Renal cortex interstitium (tissue), 15 donors: ENCODE results near the gene PAX4. TPM values are rescaled to one million over a fixed set of nuclear protein-coding genes. Genes with fewer than 3 reads are reported as not detected.

Experiments used
- DNase-seq, 11 donors: peaks; one replicate each; pipeline ENCODE4 v3.0.0-alpha.2; 2013; ENCODE audit warnings: low read depth in 9 of 11, low spot score in 4 of 11; ENCODE audit errors: extremely low read depth in 1 of 11
- long read RNA-seq, 16 experiments: transcript quantifications; one replicate each; lab custom pipeline, GENCODE V29; 2026
- polyA plus RNA-seq, 3 donors: library from polyadenylated mRNA; unstranded; fragments of 120-200 nt; gene quantifications; one replicate each; pipeline ENCODE4 v1.2.1, GENCODE V29; 2013; ENCODE audit not compliant: insufficient read length in 3 of 3

PAX4 gene, protein sequence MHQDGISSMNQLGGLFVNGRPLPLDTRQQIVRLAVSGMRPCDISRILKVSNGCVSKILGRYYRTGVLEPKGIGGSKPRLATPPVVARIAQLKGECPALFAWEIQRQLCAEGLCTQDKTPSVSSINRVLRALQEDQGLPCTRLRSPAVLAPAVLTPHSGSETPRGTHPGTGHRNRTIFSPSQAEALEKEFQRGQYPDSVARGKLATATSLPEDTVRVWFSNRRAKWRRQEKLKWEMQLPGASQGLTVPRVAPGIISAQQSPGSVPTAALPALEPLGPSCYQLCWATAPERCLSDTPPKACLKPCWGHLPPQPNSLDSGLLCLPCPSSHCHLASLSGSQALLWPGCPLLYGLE
- polyA plus RNA-seq: not detected
- long read RNA-seq, donor 1: 0 reads
- long read RNA-seq, donor 2: 0 reads
- long read RNA-seq, donor 3, partial matches to known transcripts: 276 of 304 reads
- long read RNA-seq, donor 3, other reads (novel, unspliced or antisense): 28 of 304 reads
- long read RNA-seq, donor 4: 0 reads
- long read RNA-seq, donor 5: 0 reads
- long read RNA-seq, donor 6: 0 reads
- long read RNA-seq, donor 7: 0 reads
- long read RNA-seq, donor 8: 0 reads
- long read RNA-seq, donor 9: 0 reads
- long read RNA-seq, donor 10: 0 reads
- long read RNA-seq, donor 11: 0 reads
- long read RNA-seq, donor 12: 0 reads
- long read RNA-seq, donor 13: 0 reads
- long read RNA-seq, donor 14: 0 reads
- long read RNA-seq, donor 15: 0 reads
- long read RNA-seq, donor 16: 0 reads

DNA sequence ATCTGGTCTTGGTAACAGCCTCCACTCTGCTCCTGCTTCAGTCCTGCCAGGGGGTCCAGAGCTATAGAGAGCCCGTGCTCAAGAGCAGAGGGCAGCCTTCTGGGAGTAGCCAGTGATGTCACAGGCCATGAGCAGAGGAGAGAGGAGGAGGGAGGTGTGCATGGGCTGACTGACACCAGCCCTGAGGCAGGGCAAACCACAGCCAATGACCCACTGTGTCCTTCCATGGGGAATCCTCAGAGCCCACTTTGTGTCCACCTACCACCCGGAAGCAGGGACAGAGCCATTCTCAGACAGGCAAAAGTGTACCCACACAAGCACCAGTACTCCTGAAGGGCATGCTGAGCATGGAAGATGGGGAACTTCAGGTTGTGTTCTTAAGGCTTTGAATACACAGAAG lies at the start of gene PAX4:
TSS of gene PAX4 (minus strand) at position 101 of the 400 bp plus-strand sequence. CDS start 2,214 bp downstream, outside the sequence.
- no peak for DNase-seq

DNA sequence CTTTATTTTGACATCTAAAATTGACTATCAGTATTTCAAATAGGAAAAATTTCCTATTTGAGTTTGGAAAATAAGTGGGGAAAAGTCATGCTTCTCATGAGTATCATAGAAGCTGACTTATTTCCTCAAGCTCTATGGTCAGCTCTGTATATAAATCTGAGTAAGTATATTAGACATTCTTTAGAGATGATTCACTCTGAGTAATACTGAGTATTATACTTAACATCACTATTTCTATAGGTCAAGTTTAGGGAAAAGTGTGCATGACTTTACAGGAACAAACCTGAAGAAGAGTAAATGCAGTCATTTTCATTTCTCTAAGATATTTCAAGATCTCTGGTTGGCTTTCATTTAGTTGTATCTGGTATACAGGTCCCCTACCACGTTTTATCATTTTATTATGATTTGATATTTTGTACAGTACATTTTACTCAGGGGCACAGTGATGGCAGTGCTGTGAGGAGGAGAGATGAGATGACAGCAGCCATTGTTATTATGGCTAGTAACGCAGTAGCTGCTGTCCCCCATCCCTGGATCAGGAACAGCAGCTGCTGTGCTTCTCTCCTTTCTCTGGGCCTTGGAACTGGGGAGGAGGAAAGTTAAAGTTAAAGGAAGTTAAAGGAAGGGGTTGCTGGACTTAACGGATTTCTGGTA lies 49.2 kb upstream of the PAX4 start:
- DNase-seq: no peak

DNA sequence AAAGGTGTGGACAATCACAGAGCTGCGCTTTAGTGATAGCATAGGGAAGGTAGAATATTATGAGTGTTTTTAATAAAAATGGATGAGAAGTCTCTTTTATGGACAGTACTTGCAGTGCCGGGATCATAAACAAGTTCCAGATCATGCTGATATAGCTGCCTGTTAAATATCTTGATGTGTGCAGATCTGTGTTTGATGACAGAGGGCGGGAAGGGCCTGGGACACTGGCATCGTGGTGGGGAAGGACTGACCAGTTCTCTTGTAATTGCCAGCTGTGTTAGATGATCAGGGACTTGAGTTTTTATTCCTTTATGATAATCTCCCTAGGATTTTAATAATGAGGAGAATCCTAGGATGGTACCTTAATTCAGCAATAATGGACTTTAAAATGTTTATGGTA lies 48.7 kb upstream of the PAX4 start:
- no peak for DNase-seq

DNA sequence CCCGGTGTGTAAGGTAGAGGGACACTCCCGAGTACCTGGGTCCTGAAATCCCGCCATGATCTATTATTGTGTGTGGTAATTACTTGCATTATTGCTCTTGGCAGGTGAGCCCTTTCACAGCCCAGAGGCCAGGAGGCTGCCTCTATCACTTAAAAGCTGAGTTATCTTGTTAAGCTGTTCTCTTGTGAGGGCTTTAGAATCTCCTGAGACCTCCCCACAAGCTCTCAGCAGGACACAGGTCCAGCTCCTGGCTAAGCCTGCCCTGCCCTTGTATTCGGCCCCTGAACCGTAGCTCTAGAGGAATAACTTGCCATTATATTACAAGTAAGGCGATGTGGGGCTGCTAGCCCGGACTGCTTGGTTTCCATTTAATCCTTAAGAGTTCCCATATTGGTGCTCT lies 48.0 kb upstream of the PAX4 start:
- no peak for DNase-seq

- DNase-seq: no peak
Measured at GRCh38 chr7:127658970-127659630, 41.2 kb upstream of the PAX4 start.

- no peak for DNase-seq
Measured at GRCh38 chr7:127657500-127657899, 39.6 kb upstream of the PAX4 start.

DNA sequence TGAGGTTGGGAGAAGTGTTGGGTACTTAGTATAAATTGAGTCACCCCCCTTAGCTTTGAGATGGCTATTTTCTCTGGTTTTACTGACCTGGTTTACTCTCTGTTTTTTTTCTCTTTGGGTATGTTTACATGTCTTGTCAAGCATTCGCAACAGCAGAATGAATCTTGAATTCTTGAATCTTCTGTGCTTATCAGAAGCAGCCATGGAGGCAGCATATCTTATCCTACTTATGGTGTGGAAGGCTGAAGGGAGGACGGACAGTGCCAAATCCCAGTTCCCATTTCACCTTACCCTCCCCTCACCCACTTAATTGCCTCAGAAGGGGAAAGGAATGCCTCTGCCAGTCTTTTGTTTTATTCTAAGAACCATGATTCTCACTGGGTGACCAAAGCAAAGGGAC lies 37.8 kb upstream of the PAX4 start:
- DNase-seq: no peak

- no peak for DNase-seq
Measured at GRCh38 chr7:127654404-127655394, 36.8 kb upstream of the PAX4 start.

DNA sequence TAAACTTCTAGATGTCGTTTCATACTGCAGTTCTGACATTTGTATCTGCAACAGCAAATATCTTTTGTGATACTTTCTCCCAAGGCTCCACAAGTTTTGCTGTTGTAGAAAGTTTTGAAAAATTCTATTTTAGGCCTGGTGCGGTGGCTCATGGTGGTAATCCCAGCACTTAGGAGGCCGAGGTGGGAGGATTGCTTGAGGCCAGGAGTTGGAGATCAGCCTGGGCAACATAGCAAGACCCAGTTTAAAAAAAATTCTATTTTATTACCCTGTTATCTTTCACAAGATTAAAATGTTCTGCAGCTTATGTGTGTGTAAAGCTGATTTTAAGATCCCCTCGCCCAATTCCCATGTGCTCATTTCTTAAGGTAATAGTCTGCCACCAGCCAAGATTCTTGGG lies 35.5 kb upstream of the PAX4 start:
- no peak for DNase-seq

GRCh38 chr7:127652333-127653248 lies 34.6 kb upstream of the PAX4 start:
- peak in 1 of 11 donors; percentile 3 for DNase-seq

DNA sequence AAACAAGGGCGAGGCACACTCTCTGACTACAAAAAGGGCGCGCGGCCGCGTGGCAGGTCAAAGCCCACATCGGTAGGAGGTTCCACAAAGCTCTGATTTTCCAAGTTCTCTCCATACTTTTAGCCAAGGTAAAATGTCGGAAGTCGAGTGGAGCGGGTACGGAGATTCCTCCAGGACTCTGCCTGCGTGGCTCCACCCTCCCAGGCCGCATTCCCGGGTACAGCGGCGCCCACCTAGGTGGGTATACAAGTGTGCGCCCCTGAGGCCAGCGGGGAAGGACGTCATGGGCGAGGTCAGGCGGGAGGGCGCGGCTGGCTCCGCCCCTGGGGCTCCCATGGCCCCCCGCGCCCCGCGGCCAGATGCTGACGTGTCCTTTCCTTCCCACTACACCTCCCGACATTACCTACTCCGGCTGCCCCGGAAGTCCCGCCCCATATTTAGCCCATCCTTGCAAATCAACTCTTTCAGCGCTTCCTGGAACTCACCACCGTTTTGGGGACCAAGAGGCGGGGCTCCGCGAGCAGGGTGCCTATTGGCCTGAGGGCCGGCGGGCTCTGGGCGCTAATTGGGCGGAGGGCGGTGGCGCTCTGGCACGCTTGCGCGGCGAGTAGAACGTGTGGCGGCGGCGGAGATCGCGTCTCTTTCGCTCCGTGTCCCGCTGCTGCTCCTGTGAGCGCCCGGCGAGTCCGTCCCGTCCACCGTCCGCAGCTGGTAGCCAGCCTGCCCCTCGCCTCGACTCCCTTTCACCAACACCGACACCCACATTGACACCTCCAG lies 33.8 kb upstream of the PAX4 start, which contains the start of gene SND1:
TSS of gene SND1 (plus strand) at position 639 of the 777 bp plus-strand sequence. CDS start 180 bp downstream, outside the sequence.
- peak; percentile 94 to 99 (median 98) for DNase-seq

DNA sequence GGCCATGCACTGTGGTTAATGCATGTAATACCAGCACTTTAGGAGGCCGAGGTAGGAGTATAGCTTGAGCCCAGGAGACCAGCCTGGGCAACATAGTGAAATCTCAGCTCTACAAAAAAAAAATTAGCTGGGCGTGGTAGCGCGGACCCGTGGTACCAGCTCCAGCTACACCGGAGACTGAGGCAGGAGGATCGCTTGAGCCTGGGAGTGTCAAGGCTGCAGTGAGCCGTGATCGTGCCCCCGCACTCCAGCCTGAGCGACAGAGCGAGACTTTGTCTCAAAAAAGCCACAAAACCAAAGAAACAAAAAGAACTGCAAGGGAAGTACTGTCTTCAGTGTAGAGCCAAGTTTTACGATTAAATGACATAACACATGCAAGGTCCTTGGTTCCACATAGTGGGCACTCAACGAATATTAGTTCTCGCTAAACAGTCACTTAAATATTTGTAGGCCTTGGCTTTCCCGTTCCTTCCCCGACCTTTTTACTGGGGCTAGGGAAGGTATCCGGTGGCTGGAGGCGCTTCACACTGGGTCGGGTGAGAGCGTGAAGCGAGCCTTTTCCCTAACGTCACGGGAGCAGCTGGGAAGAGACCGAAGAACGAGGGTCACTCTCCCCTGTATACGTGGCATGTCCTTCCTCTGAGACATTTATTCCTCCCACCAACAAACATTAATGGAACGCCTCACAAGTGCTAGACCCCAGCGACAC lies 33.1 kb upstream of the PAX4 start:
- DNase-seq: peak in 6 of 11 donors; percentile 31 to 52 (median 42)

GRCh38 chr7:127648986-127649385 lies 31.0 kb upstream of the PAX4 start:
- no peak for DNase-seq

DNA sequence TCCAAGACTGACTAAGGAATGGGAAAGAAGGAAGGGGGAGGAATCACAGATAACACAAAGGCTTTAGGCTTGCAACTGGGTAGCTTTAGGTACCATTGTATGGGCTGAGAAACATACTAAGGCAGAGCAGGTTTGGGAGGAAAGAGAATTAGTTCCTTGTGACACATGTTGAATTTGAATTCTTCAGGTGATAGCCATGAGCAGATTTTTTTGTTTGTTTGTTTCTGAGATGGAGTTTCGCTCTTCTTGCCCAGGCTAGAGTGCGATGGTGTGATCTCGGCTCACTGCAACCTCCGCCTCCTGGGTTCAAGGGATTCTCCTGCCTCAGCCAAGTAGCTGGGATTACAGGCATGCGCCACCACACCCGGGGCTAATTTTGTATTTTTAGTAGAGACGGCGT lies 29.7 kb upstream of the PAX4 start:
- no peak for DNase-seq

- no peak for DNase-seq
Measured at GRCh38 chr7:127644484-127644883, 26.5 kb upstream of the PAX4 start.

DNA sequence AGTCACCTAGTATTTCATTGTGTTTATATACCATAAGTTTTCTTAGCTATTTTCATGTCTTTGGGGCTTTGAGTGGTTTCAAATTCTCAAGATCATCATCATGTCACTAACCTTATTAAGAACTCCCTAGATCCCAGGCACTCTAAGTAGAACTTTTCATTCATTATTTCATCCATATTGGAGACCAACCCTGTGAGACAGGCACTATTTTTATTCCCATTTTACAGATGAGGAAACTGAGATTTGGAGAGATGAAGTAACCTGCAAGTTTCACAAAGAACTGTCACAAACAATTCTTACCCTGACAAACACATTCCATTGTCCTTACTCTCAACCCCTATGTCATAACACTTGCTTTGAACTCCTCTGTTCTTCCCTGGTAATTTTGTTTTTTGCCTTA lies 20.3 kb upstream of the PAX4 start:
- no peak for DNase-seq
